ENCODE data around the gene VSTM2L.
"Not testable (repeated sequence)": the region's sequence is repeated elsewhere in the genome, so short reads cannot be mapped to it uniquely, and the experiment has no call there.

Gene VSTM2L

DNA sequence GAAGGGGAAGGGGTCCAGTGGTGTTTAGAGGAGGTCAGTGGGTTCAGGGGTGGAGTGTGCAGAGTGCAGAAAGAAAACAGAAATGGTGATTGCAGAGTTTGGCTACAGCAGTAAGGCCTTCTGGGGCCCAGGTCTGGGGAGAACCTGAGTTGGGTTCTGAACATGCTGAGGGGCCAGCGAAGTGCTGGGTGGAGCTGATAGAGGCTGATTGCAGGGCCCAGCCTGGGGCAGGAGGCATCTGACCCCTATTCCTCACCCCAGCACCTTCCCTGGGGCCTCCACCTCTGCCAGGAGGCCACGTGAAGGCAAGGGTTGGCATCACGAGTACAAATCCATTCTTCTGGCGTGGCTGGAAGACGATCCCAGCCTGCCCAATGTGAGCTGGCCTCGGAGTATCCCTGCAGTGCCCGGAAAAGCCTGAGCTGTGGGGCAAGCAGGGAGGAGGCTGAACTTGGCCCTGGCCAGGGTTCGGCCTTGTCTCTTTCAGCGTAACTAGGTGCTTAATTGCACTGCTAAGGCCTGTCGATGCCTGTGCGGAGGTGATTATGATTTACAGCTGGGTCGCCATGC lies 35.3 kb downstream of the VSTM2L start:
- DNase-seq (ENCODE audit: low read depth): no peak

DNA sequence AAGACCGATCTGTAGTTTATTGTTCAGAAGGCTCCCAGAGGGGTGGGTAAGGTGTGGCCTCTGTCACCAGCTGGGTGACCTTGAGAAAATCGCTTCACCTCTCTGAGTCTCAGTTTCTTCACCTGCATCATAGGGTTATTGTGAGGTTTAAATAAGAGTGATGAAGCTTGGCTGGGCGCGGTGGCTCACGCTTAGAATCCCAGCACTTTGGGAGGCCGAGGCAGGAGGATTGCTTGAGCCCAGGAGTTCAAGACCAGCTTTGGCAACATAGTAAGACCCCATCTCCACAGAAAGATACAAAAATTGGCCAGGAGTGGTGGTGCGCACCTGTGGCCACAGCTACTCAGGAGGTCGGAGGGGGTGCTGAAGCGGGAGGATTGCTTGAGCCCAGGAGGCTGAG lies 36.0 kb downstream of the VSTM2L start:
- no peak for DNase-seq (ENCODE audit: low read depth)

DNA sequence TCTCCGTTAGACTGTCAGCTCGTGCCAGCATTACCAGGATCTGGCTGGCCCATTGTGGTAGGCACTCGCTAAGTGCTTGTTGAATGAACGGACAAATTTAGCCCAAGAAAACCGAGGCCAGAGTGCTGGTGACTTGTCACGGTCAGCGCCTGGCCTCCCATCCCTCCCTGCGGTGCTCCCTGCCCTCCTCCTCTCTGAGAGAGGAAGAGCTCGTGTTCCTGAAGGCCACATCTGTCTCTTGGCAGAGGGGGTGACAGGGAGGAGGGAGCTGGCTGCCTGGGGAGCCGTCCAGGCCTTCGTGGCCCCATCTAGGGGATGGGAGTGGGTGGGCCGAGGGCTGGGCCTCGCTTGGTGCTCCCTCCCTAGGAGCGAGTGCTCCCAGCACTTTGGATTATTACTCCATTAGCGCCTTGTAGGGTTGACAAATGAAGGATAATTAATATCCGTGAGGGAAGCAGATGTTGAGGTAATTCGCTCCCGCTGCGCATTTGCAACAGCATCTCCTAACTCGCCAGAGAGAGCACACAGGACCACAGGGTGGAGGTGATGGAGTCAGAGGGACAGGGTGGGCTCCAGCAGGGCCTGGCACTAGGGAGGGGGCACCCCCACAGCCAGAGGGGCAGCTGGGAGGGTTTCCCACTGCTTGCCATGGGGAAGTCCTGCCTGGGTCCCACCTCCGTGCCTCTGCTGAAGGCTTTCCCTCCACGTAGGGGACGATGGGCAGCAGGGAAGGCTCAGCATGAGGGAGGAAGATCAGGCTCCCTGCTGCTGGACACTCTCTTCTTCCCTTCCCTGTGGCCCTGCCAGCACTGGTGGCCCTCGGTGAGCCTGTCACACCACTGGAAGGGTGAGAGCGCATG lies 37.0 kb downstream of the VSTM2L start:
- DNase-seq (ENCODE audit: low read depth): no peak

DNA sequence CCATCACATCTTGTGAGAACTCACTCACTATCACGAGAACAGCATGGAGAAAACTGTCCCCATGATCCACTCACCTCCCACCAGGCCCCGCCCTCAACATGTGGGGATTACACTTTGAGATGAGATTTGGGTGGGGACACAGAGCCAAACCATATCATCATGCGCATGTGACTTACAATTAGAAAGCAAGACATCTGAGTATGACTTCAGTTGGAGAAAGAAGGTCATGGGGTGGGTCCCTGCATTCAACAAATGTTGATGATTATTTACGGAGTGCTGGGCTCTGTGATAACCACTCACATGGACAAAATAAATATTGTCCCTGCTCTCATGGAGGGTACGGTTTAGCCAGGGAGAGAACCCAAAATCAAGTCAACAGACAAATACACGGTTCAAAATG lies 37.9 kb downstream of the VSTM2L start:
- DNase-seq (ENCODE audit: low read depth): no peak

DNA sequence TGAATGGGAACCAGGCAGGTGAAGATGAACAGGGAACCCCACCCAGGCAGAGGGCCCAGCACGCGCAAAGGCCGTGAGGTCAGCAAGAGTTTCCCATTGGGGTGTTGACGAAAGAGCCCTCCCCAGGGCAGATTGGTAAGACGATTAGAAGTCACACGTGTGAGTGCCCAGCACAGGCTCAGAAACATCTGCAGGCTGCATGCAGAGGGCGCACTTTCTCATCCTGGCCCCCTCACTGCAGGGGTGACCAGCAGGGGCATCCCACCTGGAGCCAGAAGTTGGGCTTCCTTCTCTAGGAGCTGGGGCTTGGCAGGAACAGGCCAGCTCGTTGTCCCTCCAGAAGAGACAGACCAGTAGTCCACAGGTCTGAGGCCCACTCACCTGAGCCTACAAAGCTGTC lies 38.4 kb downstream of the VSTM2L start:
- no peak for DNase-seq (ENCODE audit: low read depth)

DNA sequence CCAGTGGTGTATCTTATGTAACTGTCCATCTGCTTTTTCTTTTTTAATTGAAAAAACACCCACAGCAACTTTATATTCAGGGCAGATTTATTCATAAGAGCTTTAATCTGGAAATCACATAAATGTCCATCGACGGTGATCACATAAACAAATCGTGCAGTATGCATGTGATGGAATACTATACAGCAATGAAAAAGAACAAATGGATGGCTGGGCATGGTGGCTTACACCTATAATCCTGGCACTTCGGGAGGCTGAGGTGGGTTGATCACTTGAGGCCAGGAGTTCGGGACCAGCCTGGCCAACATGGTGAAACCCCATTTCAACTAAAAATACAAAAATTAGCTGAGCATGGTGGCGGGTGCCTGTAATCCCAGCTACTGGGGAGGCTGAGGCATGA lies 39.1 kb downstream of the VSTM2L start:
- DNase-seq (ENCODE audit: low read depth): no peak

DNA sequence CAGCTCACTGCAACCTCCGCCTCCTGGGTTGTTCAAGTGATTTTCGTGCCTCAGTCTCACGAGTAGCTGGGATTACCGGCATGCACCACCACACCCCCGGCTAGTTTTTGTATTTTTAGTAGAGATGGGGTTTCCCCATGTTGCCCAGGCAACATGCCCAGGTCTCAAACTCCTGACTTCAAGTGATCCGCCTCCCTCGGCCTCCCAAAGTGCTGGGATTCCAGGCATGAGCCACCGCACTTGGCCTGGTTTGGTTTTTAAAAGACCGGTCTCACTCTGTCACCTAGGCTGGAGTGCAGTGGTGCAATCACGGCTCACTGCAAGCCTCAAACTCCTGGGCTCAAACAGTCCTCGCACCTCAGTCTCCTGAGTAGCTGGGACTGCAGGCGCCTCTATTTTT lies 40.1 kb downstream of the VSTM2L start:
- no peak for DNase-seq (ENCODE audit: low read depth)

DNA sequence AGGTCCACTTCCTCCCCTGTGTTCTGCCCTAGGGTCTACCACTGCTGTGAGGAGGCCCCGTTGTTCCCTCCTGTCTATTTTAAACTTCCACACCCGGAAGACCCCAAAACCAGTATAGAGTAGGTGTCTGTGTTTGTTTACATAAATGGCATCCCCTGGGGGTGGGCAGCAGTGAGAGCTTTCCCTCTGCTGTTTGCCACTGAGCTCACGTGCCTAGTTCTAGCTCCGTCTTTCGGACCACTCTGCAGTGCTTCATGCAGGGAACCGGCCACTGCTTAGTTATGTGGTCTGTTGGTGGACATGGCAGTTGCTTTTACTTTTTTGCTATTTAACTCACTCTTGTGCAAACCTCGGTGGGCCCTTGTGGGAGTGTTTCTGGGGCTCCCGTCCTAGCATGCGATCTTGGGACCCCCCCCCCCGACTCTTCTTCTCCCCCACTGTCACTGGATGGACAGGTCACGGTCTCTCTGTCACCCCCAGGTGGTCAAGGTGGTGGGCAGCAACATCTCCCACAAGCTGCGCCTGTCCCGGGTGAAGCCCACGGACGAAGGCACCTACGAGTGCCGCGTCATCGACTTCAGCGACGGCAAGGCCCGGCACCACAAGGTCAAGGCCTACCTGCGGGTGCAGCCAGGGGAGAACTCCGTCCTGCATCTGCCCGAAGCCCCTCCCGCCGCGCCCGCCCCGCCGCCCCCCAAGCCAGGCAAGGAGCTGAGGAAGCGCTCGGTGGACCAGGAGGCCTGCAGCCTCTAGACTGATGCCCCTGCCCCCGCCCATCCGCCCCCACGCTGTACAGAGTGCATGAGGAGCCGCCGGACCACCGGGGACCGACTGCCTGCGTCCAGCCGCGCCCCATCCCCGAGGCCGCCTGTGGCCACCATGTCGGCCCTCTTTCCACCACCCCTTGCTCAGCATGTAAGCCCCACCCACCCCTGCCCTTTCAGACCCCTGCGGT lies 40.9 kb downstream of the VSTM2L start:
- DNase-seq (ENCODE audit: low read depth): no peak

DNA sequence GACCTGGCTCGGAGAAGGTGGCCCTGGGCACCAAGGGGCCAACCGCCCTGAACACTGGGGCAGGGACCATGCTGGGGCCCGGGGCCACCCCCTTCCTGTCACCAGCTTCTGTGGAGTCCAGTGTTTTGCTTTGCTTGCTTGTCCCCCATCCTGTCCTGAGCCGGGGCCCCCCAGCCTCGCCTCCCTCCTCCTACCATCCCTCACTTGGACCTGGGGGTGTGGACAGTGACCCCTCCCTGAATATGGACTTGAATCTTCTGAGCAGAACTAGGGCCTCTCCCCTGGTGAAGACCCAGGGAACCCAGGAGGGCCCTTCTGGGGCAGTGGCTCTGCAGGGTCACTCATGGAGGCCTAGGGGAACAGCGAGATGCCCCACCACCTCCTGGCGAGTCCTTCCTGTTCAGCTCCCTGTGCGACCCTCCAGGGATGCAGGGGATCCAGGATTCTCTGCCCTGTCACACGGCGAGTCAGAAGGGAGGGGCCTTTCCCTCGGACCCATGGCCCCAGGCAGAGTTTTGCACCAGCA lies 41.6 kb downstream of the VSTM2L start:
- no peak for DNase-seq (ENCODE audit: low read depth)

DNA sequence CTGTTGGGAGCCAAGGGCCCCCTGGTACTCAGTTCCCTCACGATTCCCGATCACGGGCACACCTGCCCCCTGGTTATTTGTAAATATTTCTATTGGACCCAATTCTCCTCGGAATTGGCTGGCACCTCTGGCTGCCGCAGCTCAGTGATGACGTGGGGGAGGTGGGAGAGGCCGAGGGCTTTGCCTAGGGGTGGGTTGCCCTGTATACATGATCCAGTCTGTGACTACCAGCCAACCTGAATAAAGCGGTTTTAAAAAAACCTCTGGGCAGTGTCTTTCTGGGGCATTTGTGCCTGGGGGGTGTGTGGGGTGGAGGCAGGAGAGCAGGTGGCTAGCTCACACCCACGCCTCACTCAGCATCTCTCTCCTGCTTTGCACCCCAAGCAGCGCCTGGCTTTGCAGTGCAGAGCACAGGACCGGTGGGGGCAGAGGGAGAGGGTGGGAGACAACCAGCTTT lies 42.2 kb downstream of the VSTM2L start:
- DNase-seq (ENCODE audit: low read depth): no peak

DNA sequence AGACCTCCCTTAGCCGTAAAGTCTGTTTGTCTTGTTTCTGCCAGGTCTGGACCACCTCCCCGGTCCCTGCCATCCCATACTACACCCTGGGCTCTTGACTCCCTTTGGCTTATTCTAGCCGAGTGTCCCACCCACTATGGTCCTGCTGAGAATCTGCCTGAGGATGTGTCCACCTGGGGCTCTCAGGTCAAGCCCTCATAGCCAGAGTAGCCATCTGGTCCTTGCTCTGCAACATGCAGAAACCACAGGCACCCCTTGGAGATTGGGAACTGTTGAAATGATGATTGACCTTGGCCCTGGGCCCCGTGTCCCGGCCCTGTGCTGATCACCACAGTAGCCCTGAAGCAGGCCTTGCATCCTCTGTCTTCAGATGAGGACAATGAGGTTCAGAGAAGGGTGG lies 44.0 kb downstream of the VSTM2L start:
- no peak for DNase-seq (ENCODE audit: low read depth)

DNA sequence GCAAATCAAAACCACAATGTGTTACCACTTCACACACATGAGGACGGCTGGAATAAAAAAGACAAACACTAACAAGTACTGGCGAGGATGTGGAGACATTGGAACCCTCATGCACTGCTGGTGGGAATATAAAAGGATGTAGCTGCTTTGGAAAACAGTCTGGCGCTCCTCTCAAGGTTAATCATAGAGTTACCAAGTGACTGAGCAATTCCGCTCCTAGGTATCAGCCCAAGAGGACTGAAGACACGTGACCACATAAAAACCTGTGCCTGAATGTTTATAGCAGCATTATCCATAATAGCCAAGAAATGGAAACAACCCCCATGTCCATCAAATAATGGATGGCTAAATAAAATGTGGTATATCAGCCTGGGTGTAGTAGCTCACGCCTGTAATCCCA lies 45.0 kb downstream of the VSTM2L start:
- no peak for DNase-seq (ENCODE audit: low read depth)

DNA sequence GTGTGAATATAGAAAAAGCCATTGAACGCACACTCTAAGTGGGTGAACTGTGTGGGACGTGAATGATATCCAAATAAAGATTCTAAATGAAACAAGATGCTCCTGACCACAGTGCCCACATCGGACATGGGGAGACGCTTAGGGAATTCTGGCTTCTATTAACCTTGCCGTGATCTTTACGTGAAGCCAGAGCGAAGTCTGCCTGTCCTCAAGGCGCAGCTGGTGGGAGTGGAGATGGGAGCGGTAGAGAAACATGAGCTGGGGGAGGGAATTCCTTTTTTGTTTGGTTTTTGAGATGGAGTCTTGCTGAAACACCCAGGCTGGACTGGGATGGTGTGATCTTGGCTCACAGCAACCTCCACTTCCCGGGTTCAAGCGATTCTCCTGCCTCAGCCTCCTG lies 46.0 kb downstream of the VSTM2L start:
- no peak for DNase-seq (ENCODE audit: low read depth)

DNA sequence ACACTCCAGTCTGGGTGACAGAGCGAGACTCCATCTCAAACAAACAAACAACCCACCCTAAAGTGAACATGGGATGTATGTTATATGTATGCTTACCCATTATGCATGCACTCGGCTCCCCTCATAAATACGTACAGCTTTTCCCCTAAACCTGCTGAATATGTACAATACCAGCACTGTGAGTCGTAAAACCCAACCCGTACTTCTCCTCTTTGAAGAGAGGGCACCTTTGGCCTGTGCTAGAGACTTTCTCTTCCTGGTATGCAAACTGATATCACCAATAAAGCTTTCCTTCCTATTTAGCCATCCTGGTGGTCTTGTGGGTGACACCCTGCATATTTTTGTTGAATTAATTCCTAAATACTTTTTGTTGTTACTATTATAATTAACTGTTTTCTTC lies 51.3 kb downstream of the VSTM2L start:
- DNase-seq (ENCODE audit: low read depth): no peak

DNA sequence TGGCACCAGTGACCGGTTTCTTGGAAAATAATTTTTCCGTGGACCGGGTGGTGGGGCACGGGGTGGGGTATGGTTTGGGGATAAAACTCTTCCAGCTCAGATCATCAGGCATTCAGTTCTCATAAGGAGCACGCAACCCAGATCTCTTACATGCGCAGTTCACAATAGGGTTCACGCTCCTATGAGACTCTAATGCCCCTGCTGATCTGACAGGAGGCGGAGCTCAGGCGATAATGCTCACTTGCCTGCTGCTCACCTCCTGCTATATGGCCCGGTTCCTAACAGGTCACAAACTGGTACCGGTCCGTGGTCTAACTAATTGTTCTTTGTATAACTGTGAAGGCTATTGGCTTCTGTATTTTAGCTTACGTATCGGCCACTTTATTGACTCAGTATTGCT lies 51.7 kb downstream of the VSTM2L start:
- DNase-seq (ENCODE audit: low read depth): no peak

DNA sequence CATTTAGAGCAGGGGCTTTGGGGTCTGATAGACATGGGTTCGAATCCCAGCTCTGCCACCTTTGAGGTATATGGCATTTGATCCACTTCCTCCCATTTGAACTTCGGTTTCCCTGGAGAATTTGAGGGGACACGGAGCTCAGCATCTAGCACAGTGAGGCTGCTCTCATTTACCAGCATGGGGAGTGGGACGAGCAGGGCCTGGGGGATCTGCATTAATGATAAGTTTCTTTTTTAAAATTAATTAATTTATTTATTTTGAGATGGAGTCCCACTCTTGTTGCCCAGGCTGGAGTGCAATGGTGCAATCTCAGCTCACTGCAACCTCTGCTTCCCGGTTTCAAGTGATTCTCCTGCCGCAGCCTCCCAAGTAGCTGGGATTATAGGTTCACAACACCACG lies 52.6 kb downstream of the VSTM2L start:
- DNase-seq (ENCODE audit: low read depth): no peak

DNA sequence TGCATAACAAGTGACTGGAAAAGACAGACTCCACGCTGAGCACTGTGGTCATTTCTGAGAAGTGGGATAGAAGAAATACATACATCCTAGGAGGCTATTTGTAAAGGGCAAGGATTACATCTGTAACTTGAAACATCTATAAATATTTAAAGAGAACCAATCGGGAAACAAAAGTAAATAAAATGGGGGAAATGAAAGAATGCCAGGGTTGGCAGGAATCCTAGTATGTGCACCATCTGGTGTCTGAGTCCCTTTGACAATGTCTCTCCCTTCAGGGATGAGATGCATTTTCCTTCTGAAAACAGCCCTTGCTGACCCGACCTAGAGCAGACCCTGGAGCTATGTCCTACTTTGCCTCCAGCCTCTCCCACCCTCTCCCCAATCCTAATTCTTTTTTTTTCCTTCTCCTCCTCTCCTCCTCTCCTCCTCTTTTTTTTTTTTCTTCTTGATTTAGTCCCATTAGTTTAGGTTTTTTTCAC lies 53.2 kb downstream of the VSTM2L start:
- no peak for DNase-seq (ENCODE audit: low read depth)

DNA sequence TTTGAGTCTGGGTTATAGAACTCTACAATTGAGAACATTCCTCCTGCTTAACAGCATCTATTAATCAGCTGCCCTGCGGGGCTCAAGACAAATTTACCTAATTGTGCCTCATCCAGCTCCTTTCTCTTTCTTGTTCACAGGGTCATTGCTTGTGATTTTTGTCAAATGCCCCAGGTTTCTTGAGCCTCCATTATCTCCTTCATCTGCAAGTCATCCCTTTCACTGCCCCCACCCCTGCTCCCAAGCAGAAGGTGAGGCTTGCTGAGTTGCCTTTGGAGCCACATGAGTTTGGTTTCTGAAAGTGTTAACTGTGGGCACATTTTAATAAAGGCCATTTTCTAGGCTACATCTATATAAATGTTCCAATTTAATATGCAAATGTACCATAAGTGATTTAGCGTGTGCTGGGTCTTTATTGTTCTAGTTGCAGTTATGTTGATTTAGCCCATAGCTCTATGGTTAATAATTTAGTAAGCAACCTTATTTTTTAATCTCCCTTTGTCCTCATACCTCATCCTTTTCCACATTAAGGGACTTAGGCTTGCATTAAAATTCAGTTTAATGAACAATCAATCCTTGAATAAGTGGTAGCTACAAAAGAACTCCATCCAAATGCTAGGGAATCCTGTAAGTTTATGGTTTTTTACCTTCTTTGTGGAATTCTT lies 56.1 kb downstream of the VSTM2L start:
- no peak for DNase-seq (ENCODE audit: low read depth)

DNA sequence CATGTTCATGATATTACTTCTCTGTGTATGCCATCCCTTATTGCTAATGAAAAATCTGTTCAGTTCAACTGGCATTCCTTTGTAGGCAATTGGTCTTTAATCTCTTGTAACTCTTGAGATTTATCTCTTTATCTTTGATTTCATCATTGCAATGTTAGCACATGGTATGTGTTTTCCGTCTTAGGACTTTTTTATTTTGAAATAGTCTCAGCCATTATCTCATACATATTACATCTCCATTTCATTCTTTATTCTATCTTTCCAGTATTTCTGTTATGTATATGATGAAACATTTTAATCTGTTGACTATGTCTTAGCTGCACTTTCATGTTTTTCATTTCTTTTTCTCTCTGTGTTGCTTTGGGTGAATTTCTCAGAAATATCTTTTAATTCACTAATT lies 58.1 kb downstream of the VSTM2L start:
- DNase-seq (ENCODE audit: low read depth): no peak

DNA sequence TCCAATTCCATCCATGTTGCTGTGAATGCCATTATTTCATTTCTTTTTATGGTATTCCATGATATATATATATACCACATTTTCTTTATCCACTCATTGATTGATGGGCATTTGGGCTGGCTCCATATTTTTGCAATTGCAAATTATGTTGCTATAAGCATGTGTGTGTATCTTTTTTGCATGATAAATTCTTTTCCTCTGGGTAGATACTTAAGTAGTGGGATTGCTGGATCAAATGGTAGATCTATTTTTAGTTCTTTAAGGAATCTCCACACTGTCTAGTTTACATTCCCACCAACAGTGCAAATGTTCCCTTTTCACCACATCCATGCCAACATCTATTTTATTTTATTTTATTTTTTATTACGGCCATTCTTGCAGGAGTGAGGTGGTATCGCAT lies 60.6 kb downstream of the VSTM2L start:
- DNase-seq (ENCODE audit: low read depth): not testable (repeated sequence)

DNA sequence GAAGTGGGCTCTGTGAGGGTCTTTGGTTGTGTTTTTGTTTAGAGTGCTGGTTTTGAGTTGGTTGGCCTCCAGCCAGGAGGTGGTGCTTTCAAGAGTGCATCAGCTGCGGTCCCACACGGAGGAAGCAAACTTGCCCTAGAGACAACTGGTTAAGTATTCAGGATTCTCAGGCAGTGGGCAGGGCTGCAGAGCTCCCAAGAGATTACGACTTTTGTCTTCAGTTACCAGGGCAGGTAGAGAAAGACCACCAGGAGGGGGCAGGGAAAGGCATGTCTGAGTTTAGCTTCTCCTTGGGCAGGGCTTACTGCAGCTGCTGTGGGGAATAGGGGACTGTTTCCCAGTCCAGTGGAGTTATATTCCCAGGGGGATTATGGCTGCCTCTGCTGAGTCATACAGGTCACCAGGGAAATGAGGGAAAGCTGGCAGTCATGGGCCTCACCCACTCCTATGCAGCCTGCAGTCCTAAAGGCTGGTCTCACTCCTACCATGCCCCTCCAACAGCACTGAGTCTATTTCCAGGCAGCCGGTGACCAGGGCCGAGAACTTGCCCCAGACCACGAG lies 66.0 kb downstream of the VSTM2L start:
- DNase-seq (ENCODE audit: low read depth): no peak
